UCSD-AML1 (cell line): Measurements from ENCODE around the gene MBOAT1.
"Not testable (repeated sequence)": the region's sequence is repeated elsewhere in the genome, so short reads cannot be mapped to it uniquely, and the experiment has no call there.

ENCODE experiments used
- DNase-seq: peaks from one replicate; lab custom pipeline; 2025; ENCODE audit not compliant: unreplicated experiment; lab: John Stamatoyannopoulos, UW

Gene MBOAT1, protein sequence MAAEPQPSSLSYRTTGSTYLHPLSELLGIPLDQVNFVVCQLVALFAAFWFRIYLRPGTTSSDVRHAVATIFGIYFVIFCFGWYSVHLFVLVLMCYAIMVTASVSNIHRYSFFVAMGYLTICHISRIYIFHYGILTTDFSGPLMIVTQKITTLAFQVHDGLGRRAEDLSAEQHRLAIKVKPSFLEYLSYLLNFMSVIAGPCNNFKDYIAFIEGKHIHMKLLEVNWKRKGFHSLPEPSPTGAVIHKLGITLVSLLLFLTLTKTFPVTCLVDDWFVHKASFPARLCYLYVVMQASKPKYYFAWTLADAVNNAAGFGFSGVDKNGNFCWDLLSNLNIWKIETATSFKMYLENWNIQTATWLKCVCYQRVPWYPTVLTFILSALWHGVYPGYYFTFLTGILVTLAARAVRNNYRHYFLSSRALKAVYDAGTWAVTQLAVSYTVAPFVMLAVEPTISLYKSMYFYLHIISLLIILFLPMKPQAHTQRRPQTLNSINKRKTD

DNA sequence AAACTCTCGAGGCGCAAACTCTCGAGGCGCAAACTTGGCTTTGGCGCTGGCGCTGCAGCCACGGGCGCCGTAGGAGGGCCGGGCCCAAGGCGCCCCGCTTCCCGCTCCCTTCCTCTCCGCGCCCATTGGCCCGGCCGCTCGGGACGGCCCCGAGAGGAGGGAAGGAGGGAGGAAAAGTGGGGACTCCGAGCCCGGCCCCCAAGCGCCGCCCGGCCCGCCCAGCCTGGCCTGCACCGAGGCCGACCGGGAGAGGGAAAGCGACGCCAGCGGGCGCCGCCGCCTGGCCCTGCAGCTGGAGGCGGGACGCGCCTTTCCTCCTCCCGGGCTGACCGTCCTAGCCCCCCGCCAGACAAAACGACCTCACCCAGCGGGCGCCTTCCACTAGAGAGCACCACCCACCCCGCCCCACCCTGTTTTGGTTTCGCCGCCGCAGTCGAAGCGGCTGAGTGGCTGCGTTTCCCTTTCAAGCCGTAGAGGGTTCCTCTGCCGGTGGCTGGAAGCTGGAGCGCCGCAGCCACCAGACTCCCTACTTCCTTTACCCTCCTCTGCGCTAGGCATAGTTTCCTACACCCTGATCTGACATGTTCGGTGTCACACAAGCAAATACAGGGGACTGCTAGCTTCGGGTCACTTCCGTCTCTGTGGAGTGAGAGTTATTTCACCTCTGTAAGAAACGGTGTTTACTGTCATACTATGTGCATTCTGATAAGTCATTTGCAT, at the start of gene MBOAT1:
TSS of gene MBOAT1 (minus strand) at position 78 of the 720 bp plus-strand sequence. CDS start 235 bp downstream, outside the sequence.
- DNase-seq: peak; percentile 94

DNA sequence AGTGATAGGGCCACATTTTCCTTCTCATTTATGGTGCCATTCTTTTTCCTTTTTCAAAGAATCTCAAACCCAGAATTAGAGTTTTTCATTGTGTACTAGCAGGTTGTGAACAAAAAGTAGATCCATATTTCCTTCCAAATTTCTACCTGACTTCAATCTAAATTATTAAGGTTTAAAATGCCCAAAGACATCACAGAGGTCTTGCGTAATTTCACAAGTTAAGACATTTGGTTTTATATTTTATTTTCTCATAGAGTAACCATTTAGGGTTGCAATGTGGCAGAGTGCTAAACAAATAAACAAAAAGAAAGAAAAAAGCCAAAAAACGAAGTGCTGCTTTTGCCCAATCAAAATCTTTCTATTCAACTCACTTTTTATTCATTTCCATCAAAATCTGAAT, 49.4 kb upstream of the MBOAT1 start:
- DNase-seq: no peak

DNA sequence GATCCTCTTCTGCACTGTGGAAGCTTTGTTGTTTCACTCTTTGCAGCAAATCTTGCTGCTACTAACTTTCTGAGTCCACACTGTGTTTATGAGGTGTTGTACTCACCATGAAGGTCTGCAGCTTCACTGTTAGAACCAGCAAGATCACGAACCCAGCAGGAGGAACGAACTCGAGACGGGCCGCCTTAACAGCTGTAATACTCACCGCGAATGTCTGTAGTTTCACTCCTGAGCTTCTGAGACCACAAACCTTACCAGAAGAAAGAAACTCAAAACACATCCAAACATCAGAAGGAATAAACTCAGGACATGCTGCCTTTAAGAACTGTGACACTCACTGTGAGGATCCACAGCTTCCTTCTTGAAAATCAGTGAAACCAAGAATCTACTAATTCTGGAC, 48.1 kb upstream of the MBOAT1 start:
- DNase-seq: no peak

DNA sequence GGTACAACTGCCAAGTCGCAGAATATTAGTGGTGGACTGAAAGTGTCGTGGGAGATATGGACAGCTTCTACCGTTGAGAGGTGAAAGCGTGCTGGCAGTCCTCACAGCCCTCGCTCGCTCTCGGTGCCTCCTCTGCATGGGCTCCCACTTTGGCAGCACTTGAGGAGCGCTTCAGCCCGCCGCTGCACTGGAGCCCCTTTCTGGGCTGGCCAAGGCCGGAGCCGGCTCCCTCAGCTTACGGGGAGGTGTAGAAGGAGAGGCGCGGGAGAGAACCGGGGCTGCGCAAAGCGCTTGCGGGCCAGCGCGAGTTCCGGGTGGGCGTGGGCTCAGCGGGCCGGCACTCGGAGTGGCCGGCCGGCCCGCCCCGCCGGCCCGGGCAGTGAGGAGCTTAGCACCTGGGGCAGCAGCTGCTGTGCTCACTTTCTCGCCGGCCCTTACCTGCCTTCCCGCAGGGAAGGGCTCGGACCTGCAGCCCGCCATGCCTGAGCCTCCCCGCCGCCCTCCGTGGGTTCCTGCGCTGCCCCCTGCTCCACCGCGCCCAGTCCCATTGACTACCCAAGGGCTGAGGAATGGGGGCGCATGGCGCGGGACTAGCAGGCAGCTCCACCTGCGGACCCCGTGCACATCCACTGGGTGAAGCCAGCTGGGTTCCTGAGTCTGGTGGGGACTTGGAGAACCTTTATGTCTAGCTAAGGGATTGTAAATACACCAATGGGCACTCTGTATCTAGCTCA, 47.2 kb upstream of the MBOAT1 start:
- no peak for DNase-seq

DNA sequence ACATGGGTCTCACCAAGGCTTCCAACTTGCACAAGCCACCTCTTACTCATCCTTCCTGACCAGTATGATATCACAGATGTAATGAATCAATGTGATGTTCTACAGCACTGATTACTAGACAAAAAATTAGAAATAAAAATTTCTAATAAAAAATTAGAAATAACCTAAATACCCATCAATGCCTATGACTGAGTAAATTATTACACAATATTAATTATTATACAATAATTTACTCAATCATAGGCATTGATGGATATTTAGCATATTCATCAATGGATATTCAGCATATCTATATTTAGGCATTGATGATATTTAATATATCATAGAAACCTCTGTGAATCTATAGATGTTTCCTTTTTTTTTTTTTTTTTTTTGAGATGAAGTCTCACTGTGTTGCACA, 43.2 kb upstream of the MBOAT1 start:
- no peak for DNase-seq

DNA sequence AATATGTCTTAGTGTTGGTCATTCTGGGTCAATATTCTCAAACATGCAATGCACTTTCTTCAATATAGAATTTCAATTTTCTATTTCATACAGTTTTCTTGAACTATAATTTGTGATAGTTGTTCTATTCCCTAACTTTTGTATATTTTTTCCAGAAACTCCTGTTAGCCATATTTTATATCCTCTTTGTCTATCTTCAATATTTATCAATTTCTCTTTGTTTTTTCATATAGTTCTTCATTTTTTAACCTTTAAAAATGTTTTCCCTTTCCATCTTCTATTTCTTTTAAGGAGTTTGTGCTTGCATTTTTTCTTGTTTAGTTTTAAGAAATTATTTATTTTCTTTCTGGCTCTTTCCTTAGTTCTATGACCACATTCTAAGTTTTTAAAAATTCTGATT, 42.0 kb upstream of the MBOAT1 start:
- DNase-seq: no peak

DNA sequence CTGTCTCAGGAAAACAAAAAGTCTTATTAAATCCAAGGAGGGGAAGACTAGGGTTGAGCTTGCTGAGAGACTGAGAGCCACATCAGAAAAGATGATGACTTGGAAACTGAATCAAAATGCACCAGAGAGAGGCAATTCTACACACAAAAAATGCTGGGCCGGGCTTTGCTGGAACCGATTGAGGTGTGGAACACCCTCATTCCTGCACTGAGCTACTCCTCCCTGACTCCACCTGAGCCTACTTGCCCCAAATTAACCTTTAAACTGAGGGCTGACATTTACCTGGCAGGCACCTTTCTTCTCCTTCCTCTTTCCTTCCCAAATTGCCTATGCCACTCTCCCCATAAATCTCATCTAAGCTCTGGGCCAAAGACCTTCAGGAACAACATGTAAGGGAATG, 40.8 kb upstream of the MBOAT1 start:
- no peak for DNase-seq

DNA sequence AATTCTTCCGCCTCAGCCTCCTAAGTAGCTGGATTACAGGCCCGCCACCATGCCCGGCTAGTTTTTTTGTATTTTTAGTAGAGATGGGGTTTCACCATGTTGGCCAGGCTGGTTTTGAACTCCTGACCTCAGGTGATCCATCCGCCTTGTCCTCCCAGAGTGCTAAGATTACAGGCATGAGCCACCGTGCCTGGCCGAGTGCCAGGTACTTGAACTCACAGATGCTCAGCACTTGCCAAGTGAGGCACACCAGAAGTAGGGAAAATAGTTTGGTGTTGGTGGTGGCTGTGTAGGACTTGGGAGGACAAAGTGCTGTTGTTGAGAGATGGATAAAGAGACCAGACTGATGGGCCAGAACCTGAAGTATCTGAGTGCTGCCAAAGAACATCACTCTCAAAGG, 40.0 kb upstream of the MBOAT1 start:
- no peak for DNase-seq

DNA sequence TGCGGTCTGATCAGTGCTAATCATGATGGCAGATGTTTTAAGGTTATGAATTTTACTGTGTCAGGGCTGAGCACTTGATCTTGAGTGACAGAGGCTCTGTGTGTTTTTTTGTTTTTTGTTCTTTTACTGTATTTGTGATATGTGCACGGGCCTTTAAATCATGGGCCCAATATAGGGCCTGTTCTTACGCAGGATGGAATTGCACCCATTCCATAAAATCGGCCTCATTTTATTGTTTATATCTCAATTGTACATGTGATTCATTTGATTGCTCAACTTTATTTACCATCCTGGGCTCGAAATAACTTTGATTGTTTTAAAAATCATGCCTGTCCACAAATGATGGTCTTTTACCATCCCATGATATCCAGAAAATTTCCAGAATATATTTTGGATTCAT, 39.3 kb upstream of the MBOAT1 start:
- DNase-seq: no peak

DNA sequence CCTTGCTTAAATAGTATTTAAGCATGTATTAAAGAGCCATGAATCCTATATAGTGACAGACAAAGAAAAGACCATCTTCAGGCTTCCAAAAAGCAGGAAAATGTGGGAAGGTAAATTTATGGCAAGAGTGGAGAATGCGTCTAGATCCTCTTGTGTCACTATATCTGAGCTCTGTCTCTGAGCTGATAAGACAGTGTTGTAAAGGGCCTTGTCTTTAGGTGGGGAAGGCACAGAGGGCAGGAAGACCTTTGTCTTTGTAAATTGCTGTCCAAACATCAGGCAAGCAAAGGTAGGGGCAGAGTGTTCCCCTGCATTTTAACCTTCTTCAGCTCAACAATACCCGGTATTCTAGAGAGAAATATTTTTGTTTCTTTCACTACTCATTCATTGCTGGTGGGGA, 33.9 kb upstream of the MBOAT1 start:
- DNase-seq: no peak

DNA sequence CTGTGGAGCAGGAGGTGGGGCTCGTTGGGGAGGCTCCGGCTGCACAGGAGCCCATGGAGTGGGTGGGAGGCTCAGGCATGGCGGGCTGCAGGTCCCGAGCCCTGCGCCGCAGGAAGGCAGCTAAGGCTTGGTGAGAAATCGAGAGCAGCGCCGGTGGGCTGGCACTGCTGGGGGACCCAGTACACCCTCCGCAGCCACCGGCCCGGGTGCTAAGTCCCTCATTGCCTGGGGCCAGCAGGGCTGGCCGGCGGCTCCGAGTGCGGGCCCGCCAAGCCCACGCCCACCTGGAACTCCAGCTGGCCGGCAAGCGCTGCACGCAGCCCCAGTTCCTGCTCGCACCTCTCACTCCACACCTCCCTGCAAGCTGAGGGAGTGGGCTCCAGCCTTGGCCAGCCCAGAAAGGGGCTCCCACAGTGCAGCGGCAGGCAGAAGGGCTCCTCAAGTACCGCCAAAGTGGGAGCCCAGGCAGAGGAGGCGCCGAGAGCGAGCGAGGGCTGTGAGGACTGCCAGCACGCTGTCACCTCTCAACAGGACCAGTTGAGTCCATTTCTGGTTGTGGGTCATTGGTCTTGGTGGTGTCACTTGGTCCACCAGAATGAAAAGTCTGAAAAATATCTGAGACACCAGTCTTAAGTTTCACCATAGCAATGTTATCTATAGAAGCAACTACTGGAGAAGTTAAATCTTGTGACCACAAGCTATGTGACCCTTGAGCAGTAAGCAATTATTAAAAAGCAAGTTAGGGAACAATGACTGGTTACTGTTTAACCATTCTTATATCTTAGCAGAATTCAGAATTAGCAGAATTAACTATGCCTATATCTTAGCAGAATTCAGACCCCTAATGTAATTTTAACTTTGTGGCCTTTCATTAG, 32.8 kb upstream of the MBOAT1 start:
- not testable (repeated sequence) for DNase-seq

DNA sequence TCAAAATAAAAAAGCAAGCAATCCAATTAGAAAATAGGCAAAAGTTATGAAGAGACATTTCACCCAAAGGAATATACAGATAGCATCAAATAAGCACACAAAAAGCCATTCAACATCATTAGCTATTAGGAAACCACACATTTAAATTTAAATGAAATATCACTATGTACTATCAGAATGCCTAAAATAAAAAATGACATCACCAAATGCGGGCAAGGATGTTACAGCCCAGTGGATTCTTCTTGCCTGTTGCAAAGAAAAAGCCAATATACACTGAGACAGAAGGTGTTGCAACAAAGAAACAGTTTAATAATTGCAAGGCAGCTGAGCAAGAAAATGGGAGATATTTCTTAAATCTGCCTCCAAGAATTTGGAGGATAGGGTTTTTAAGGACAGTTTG, 31.0 kb upstream of the MBOAT1 start:
- no peak for DNase-seq

DNA sequence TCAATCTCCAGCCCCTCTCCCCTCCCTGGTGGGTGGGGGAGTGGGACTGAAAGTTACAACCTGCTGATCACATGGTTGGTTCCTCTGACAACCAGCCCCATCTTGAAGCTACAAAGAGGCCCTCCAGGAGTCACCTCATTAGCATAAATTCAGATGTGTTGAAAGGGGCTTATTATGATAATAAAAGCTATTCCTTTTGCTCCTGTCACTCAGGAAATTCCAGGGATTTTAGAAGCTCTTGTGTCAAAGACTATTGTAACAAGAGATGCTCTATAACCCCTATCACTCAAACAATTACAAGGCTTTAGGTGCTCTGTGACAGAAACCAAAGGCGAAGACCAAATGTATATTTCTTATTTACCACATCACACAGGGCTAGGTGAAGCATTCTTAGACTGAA, 30.1 kb upstream of the MBOAT1 start:
- DNase-seq: no peak

DNA sequence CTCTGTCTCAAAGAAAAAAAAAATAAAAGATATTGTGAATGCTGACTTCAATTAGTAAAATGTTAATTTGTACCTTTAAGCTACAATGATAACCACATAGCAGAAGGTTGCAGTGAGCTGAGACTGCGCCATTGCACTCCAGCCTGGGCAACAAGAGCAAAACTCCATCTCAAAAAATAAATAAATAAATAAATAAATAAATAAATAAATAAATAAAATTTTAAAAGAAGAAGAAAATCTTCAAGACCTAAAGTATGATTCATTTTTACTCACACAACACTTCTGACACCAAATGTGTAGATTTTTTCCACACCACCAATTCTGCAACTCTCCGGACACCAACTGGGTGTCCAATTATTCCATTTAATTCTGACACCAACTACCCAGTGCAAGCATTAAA, 28.8 kb upstream of the MBOAT1 start:
- no peak for DNase-seq

DNA sequence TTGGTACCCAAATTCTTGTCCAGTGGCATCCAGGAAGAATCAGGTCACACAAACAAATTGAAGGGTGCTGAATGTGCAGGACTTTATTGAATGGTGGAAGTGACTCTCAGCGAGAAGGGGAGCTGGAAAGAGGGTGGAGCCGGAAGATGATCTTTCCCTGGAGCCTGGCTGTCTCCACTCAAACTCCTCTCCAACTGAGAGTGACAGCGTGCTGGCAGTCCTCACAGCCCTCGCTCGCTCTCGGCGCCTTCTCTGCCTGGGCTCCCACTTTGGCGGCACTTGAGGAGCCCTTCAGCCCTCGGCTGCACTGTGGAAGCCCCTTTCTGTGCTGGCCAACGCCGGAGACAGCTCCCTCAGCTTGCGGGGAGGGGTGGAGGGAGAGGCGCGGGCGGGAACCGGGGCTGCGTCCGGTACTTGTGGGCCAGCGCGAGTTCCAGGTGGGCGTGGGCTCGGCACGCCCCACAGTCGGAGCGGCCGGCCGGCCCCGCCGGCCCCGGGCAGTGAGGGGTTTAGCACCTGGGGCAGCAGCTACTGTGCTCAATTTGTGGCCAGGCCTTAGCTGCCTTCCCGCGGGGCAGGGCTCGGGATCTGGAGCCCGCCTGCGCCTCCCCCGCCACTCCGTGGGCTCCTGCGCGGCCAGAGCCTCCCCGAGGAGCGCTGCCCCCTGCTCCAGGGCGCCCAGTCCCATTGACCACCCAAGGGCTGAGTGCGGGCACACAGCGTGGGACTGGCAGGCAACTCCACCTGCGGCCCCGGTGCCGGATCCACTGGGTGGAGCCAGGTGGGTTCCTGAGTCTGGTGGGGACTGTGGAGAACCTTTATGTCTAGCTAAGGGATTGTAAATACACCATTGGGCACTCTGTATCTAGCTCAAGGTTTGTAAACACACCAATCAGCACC, 26.7 kb upstream of the MBOAT1 start:
- DNase-seq: no peak

DNA sequence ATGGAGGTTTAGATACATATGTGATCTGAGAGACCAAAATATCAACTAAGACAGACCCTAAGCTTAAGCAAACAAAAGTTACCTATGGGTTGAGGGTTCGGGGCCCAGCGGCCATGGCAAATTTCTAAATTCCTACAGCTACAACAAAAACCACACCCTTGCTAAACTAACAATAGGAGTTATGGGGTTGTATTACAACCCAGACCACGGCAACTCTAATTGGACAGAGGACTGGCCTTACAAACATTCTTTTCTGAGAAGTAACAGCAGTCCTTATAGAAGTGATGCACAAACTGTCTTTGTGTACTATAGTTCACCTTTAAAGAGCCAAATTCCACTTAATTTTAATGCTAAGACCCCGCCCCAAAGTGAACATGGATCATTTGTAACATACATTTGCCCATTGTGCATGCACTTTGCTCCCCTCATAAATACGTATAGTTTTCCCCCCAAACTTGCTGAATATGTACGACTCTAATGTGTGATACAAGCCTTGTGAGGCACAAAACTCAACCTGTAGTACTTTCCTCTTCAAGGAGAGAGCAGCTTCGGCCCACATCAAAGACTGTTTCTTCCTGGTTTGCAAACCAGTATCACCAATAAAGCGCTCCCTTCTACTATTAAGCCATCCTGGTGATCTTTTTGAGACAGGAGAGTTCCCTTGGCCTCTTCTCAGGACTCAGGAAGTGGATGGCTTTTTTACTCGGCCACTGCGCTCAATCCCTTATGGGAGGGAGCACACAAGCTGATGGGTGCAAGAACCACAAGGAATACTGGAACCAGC, 25.6 kb upstream of the MBOAT1 start:
- no peak for DNase-seq

DNA sequence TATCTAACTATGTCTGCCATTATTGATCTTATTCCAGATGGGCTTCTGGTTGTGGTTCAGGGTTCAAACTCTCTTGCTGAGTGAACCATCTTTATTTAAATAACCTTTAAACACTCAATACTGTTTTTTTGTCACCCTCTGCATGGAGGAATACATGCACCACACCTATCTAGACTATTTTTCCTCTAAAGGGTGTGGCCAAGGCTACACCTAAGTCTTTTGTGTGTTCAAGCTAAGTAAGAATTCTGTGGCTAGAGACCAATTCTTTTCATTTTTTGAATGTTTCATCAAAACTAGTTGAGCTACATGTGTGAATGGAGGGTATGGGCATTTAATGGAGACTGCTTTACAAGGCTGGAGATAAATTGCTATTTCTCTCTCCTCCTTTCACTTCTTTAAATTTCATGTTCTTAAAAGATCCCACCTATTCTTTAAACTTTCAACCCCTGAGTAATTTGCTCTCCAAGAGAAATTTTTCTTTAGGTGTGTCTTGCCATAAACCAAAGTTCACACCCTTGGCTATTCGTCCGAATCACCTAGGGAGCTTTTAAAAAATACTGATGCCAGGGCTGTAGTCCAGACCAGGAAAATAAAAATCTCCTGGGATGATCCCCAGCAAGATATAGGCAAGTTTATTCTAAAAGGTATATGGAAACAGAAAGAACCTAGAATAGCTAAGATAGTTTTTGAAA, 24.8 kb upstream of the MBOAT1 start:
- DNase-seq: no peak

DNA sequence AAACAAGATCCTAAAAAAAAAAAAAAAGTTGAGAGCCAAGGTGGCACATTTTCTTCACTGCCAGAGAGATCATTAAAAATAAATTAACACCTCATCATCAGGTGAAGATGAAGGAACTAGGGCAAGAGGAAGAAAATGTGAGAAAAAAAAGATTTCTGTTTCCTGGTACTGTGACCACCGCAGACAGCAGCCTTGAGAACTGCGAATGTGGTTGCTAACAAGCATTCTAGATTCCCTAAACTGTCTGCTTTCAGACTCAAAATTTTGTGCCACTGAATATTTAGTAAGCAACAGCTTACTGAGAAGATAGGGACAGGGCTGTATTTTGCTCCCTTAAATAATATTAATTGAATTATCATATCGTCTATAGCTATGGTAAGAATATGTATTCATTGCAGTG, 24.1 kb upstream of the MBOAT1 start:
- no peak for DNase-seq
